Measurements from ENCODE around the gene P4HA2.

GRCh38 chr5:132270706-132271105, 43.1 kb upstream of the P4HA2 start:
- TF ChIP-seq, protein P1, sequence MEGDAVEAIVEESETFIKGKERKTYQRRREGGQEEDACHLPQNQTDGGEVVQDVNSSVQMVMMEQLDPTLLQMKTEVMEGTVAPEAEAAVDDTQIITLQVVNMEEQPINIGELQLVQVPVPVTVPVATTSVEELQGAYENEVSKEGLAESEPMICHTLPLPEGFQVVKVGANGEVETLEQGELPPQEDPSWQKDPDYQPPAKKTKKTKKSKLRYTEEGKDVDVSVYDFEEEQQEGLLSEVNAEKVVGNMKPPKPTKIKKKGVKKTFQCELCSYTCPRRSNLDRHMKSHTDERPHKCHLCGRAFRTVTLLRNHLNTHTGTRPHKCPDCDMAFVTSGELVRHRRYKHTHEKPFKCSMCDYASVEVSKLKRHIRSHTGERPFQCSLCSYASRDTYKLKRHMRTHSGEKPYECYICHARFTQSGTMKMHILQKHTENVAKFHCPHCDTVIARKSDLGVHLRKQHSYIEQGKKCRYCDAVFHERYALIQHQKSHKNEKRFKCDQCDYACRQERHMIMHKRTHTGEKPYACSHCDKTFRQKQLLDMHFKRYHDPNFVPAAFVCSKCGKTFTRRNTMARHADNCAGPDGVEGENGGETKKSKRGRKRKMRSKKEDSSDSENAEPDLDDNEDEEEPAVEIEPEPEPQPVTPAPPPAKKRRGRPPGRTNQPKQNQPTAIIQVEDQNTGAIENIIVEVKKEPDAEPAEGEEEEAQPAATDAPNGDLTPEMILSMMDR (IDR thresholded peaks at IDR 0.05), result no peak
- no peak for TF ChIP-seq POLR2A (IDR thresholded peaks at IDR 0.05)
